Activated CD8-positive, alpha-beta T cell treated with anti-CD3 and anti-CD28 coated beads, Interleukin-2, amount 10 ng/mL, durations not matched to agents 7 days and 5 days (primary cell): Measurements from ENCODE around the gene TNFRSF1B. TPM values are rescaled to one million over a fixed set of nuclear protein-coding genes. Genes with fewer than 3 reads are reported as not detected.

Experiments
- ATAC-seq: fragments of 150-1000 bp; cut with Tn5 transposase; one replicate; pipeline ENCODE4 v1.10.0; 2021; ENCODE audit warnings: moderate library complexity
- CTCF ChIA-PET: fragments of 350-600 bp; sonication (Branson Sonifier 250); formaldehyde crosslinking; loops from one replicate; lab custom pipeline; 2021; ENCODE audit warnings: antibody characterized with exemption; lab: Charles Lee
- POLR2A ChIA-PET: fragments of 350-600 bp; sonication (Branson Sonifier 250); formaldehyde crosslinking; loops from one replicate; lab custom pipeline; 2021; ENCODE audit warnings: antibody characterized with exemption; lab: Charles Lee
- DNase-seq: peaks from one replicate; pipeline ENCODE4 v3.0.0-alpha.2; 2020
- H3K27ac Mint-ChIP-seq: one replicate; pipeline ENCODE4 v1.8.0; 2021; ENCODE audit warnings: mild to moderate bottlenecking, mixed read lengths
- H3K27me3 Mint-ChIP-seq: one replicate; pipeline ENCODE4 v1.8.0; 2021; ENCODE audit warnings: low read depth, mixed read lengths
- H3K36me3 Mint-ChIP-seq: one replicate; pipeline ENCODE4 v1.8.0; 2021; ENCODE audit warnings: low read depth, mixed read lengths
- H3K4me1 Mint-ChIP-seq: one replicate; pipeline ENCODE4 v1.8.0; 2021; ENCODE audit warnings: low read depth, mixed read lengths
- H3K4me3 Mint-ChIP-seq: one replicate; pipeline ENCODE4 v1.8.0; 2021; ENCODE audit warnings: mild to moderate bottlenecking, mixed read lengths
- H3K9me3 Mint-ChIP-seq: one replicate; pipeline ENCODE4 v1.8.0; 2022; ENCODE audit warnings: mixed read lengths; ENCODE audit not compliant: insufficient read depth
- total RNA-seq, 2 experiments: library from RNA; stranded (reverse); gene quantifications; one replicate each; pipeline ENCODE4 v1.2.3, GENCODE V29; 2021

Gene TNFRSF1B
- total RNA-seq, 2 experiments from 2014 or later, result 274 to 284 TPM

- Mint-ChIP-seq H3K36me3 (no peaks in the 10 kb centered on the region), H3K27ac (peak overlapping the region; percentile 20), H3K4me3 (no peak overlapping the region), H3K4me1 (peaks cover 50% of the 10 kb centered on the region), H3K9me3 (no peaks in the 10 kb centered on the region), H3K27me3 (no peaks in the 10 kb centered on the region)
- ChIA-PET CTCF (interaction anchor here (1.3 kb wide), 1 partner anchor 18 kb away, joined by 8 read pairs; no protein-coding TSS in a partner anchor), POLR2A (interaction anchor here (0.7 to 1.3 kb wide), 3 partner anchors 20 to 235 kb away, joined by 3 to 5 read pairs (median 3); no protein-coding TSS in a partner anchor)
- DNase-seq (no peak), ATAC-seq (no peak)
These were observed 24.5 kb upstream of the TNFRSF1B start for GRCh38 chr1:12142141-12142823.

DNA sequence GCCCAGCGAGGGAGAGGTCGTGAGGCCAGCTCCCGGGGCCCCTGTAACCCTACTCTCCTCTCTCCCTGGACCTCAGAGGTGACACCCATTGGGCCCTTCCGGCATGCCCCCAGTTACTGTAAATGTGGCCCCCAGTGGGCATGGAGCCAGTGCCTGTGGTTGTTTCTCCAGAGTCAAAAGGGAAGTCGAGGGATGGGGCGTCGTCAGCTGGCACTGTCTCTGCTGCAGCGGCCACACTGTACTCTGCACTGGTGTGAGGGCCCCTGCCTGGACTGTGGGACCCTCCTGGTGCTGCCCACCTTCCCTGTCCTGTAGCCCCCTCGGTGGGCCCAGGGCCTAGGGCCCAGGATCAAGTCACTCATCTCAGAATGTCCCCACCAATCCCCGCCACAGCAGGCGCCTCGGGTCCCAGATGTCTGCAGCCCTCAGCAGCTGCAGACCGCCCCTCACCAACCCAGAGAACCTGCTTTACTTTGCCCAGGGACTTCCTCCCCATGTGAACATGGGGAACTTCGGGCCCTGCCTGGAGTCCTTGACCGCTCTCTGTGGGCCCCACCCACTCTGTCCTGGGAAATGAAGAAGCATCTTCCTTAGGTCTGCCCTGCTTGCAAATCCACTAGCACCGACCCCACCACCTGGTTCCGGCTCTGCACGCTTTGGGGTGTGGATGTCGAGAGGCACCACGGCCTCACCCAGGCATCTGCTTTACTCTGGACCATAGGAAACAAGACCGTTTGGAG, 23.7 kb upstream of the TNFRSF1B start:
- H3K36me3 Mint-ChIP-seq, result no peaks in the 10 kb centered on the region
- H3K9me3 Mint-ChIP-seq, result no peaks in the 10 kb centered on the region
- ChIA-PET CTCF (interaction anchor here (11.1 kb wide), 1 partner anchor 17 kb away, joined by 94 read pairs; no protein-coding TSS in a partner anchor), POLR2A (interaction anchor here (0.7 to 1.0 kb wide), 2 partner anchors 19 to 233 kb away, joined by 3 read pairs; no protein-coding TSS in a partner anchor)
- no peaks in the 10 kb centered on the region for H3K27me3 Mint-ChIP-seq
- H3K4me3 Mint-ChIP-seq, result no peak overlapping the region
- H3K4me1 Mint-ChIP-seq, result peaks cover 58% of the 10 kb centered on the region
- DNase-seq, result no peak
- H3K27ac Mint-ChIP-seq, result peak overlapping the region; percentile 76
- ATAC-seq, result no peak

DNA sequence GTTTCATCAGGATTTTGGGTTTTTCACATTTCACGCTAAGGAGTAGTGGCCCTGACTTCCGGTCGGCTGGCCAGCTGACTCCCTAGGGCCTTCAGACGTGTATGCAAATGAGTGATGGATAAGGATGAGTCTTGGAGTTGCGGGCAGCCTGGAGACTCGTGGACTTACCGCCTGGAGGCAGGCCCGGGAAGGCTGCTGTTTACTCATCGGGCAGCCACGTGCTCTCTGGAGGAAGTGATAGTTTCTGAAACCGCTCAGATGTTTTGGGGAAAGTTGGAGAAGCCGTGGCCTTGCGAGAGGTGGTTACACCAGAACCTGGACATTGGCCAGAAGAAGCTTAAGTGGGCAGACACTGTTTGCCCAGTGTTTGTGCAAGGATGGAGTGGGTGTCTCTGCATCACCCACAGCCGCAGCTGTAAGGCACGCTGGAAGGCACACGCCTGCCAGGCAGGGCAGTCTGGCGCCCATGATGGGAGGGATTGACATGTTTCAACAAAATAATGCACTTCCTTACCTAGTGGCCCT, 23.1 kb upstream of the TNFRSF1B start:
- no peaks in the 10 kb centered on the region for H3K9me3 Mint-ChIP-seq
- no peaks in the 10 kb centered on the region for H3K36me3 Mint-ChIP-seq
- CTCF ChIA-PET, result interaction anchor here (11.1 kb wide), 1 partner anchor 18 kb away, joined by 94 read pairs; no protein-coding TSS in a partner anchor
- POLR2A ChIA-PET, result interaction anchor here (1.0 kb wide), 1 partner anchor 234 kb away, joined by 3 read pairs; no protein-coding TSS in a partner anchor
- peak overlapping the region; percentile 76 for H3K27ac Mint-ChIP-seq
- ATAC-seq (no peak), DNase-seq (no peak)
- no peaks in the 10 kb centered on the region for H3K27me3 Mint-ChIP-seq
- no peak overlapping the region for H3K4me3 Mint-ChIP-seq
- peaks cover 64% of the 10 kb centered on the region for H3K4me1 Mint-ChIP-seq

DNA sequence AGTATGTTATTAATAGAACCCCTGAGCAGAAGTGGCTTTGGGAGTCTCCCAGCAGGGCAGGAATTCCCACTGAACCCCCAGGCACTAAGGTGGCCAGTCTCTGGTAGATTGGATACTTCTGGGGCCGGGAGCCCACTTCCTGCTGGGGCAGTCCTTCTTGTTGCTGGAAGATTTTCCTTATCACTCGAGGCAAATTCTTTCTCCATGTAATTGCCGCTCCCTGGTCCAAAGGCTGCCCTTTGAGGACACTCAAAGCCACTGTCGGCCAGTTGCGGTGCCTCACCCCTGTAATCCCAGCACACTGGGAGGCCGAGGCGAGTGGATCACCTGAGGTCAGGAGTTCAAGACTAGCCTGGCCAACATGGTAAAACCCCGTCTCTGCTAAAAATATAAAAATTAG, 22.6 kb upstream of the TNFRSF1B start:
- ChIA-PET POLR2A (no interaction called here), CTCF (interaction anchor here (1.8 to 11.1 kb wide), 2 partner anchors 18 to 21 kb away, joined by 5 to 94 read pairs; no protein-coding TSS in a partner anchor)
- Mint-ChIP-seq H3K9me3 (peaks cover under 1% of the 10 kb centered on the region), H3K27ac (peak overlapping the region; percentile 76), H3K27me3 (no peaks in the 10 kb centered on the region), H3K4me1 (peaks cover 66% of the 10 kb centered on the region), H3K4me3 (no peak overlapping the region), H3K36me3 (peaks cover 4% of the 10 kb centered on the region)
- no peak for DNase-seq
- ATAC-seq, result no peak

DNA sequence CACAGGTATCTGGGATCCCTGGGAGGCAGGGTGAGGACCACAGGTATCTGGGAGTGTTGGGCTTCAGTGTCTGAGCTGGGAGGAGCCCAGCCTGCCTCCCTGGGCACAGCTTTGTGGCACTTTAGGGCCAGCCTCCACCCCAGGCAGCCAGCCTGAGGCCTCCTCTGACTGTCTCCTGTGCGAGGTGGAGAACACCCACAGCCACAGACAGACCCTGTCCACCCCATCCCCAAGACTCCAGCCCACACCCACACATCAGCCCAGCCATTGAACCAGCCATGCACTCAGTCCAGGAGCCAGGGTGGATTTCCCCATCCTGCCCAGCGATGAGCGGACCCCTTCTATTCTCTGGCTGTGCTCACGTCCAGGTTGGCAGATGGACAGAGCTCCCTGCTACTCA, 21.8 kb upstream of the TNFRSF1B start:
- CTCF ChIA-PET, result interaction anchor here (1.8 to 11.1 kb wide), 2 partner anchors 19 to 20 kb away, joined by 5 to 94 read pairs; no protein-coding TSS in a partner anchor
- H3K27me3 Mint-ChIP-seq, result no peaks in the 10 kb centered on the region
- peaks cover 10% of the 10 kb centered on the region for H3K36me3 Mint-ChIP-seq
- peaks cover 8% of the 10 kb centered on the region for H3K9me3 Mint-ChIP-seq
- H3K27ac Mint-ChIP-seq, result peak overlapping the region; percentile 71
- no peak for ATAC-seq
- no peak overlapping the region for H3K4me3 Mint-ChIP-seq
- POLR2A ChIA-PET, result interaction anchor here (1.4 kb wide), 1 partner anchor 237 kb away, joined by 7 read pairs; no protein-coding TSS in a partner anchor
- no peak for DNase-seq
- H3K4me1 Mint-ChIP-seq, result peaks cover 73% of the 10 kb centered on the region

- H3K27me3 Mint-ChIP-seq, result no peaks in the 10 kb centered on the region
- H3K27ac Mint-ChIP-seq, result peak overlapping the region; percentile 95
- peaks cover 11% of the 10 kb centered on the region for H3K9me3 Mint-ChIP-seq
- ChIA-PET CTCF (interaction anchor here (0.8 to 11.1 kb wide), 3 partner anchors 19 to 99 kb away, joined by 3 to 94 read pairs (median 5); no protein-coding TSS in a partner anchor), POLR2A (interaction anchor here (1.4 to 3.2 kb wide), 3 partner anchors 11 to 238 kb away, joined by 7 to 13 read pairs (median 11); no protein-coding TSS in a partner anchor)
- DNase-seq (no peak), ATAC-seq (no peak)
- peaks cover 12% of the 10 kb centered on the region for H3K36me3 Mint-ChIP-seq
- H3K4me3 Mint-ChIP-seq, result no peak overlapping the region
- H3K4me1 Mint-ChIP-seq, result peaks cover 81% of the 10 kb centered on the region
These were observed 21.0 kb upstream of the TNFRSF1B start for GRCh38 chr1:12145616-12146342.

DNA sequence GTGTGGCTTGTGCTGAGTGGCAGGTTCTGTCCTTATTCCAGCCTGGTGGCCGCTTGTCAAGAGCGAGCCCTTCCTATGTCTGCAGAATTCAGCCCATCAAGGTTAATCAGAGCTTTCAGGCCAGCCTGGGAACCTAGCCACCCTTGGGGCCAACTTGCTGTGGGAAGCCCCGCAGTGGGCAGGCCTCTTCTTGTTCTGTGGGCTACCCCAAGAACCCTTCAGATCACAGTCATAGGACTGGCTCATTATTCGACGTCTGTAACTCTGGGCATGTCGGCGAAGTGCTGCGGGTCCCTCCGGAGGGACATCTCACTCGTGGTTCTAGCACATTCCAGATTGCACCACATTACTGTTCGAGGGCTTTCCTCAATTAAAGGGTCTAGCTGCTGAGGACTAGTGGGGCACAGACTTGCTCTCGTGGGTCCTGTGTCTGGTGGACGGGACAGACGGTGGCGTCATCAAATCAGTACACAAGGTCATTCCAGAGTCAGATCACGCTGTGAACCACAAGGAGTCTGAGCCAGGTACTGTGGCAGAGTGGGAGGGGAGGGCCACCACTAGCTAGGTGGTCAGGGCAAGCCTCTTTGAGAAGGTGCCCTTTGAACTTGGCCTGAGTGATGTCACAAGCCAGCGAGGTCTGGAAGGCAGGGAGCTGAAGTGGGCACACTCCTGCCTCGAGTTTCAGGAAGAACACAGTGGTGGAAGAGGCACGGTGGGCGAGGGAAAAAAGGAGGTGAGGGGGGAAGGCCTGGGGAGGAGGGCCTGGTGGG, 20.3 kb upstream of the TNFRSF1B start:
- POLR2A ChIA-PET, result interaction anchor here (0.6 to 5.1 kb wide), 6 partner anchors 11 to 239 kb away, joined by 3 to 41 read pairs (median 9); no protein-coding TSS in a partner anchor
- Mint-ChIP-seq H3K9me3 (peaks cover 11% of the 10 kb centered on the region), H3K4me3 (no peak overlapping the region), H3K4me1 (peaks cover 89% of the 10 kb centered on the region), H3K36me3 (peaks cover 16% of the 10 kb centered on the region), H3K27me3 (no peaks in the 10 kb centered on the region), H3K27ac (peak overlapping the region; percentile 95)
- CTCF ChIA-PET, result interaction anchor here (0.8 to 11.1 kb wide), 5 partner anchors 10 to 98 kb away, joined by 3 to 94 read pairs (median 5); no protein-coding TSS in a partner anchor
- DNase-seq (no peak), ATAC-seq (no peak)

GRCh38 chr1:12147201-12147701, 19.5 kb upstream of the TNFRSF1B start:
- ATAC-seq, result no peak
- H3K4me3 Mint-ChIP-seq, result peak overlapping the region; percentile 30

GRCh38 chr1:12148160-12148957, 18.4 kb upstream of the TNFRSF1B start:
- peaks cover 11% of the 10 kb centered on the region for H3K9me3 Mint-ChIP-seq
- no peak overlapping the region for H3K4me3 Mint-ChIP-seq
- DNase-seq (peak; percentile 40), ATAC-seq (peak; percentile 20)
- ChIA-PET CTCF (interaction anchor here (0.8 to 11.1 kb wide), 6 partner anchors 16 to 31 kb away, joined by 3 to 94 read pairs (median 4); no protein-coding TSS in a partner anchor), POLR2A (interaction anchor here (0.6 to 5.1 kb wide), 7 partner anchors 9 to 239 kb away, joined by 3 to 42 read pairs (median 13); partner anchors contain the start of gene TNFRSF1B)
- H3K4me1 Mint-ChIP-seq, result peaks cover 95% of the 10 kb centered on the region
- peak overlapping the region; percentile 95 for H3K27ac Mint-ChIP-seq
- H3K27me3 Mint-ChIP-seq, result no peaks in the 10 kb centered on the region
- H3K36me3 Mint-ChIP-seq, result peaks cover 22% of the 10 kb centered on the region

More at GRCh38 chr1:12147201-12147701, 19.5 kb upstream of the TNFRSF1B start:
- Mint-ChIP-seq H3K9me3 (peaks cover 11% of the 10 kb centered on the region), H3K4me1 (peaks cover 93% of the 10 kb centered on the region), H3K27me3 (no peaks in the 10 kb centered on the region), H3K36me3 (peaks cover 22% of the 10 kb centered on the region), H3K27ac (peak overlapping the region; percentile 95)
- POLR2A ChIA-PET, result interaction anchor here (0.6 to 5.1 kb wide), 5 partner anchors 10 to 239 kb away, joined by 3 to 41 read pairs (median 11); no protein-coding TSS in a partner anchor
- CTCF ChIA-PET, result interaction anchor here (0.9 to 11.1 kb wide), 5 partner anchors 9 to 96 kb away, joined by 3 to 94 read pairs (median 4); no protein-coding TSS in a partner anchor
- DNase-seq, result peak; percentile 35
